ENCODE results near the gene QDPR.

GRCh38 chr4:17531538-17532285 lies 19.8 kb upstream of the QDPR start:
- TF ChIP-seq TCF3 (CRISPR knock-in tag; IDR thresholded peaks at IDR 0.05) (no peak), ZNF561 (CRISPR knock-in tag; conservative IDR thresholded peaks at IDR 0.05) (no peak), RREB1 (CRISPR knock-in tag; IDR thresholded peaks at IDR 0.05) (no peak), ATF1 (CRISPR knock-in tag; IDR thresholded peaks at IDR 0.05) (no peak), ATF1 (tag; IDR thresholded peaks at IDR 0.05) (no peak)

Data from K562 (cell line).